Esophagus squamous epithelium (tissue), 4 donors: ENCODE data around the gene ILKAP.

Experiments
- CTCF ChIP-seq, 6 experiments: fragments of 450-650 bp in 4 of 6; fragments of 200-600 bp in 2 of 6; sonication (generic) in 2 of 6; IDR thresholded peaks; one replicate each; pipeline ENCODE4 v1.5.1; 2016 to 2019; ENCODE audit warnings: antibody characterized with exemption in 6 of 6, mild to moderate bottlenecking in 4 of 6, moderate library complexity in 4 of 6
- POLR2A ChIP-seq, 4 donors: fragments of 450-650 bp; IDR thresholded peaks; one replicate each; pipeline ENCODE4 v1.6.1; 2017; ENCODE audit warnings: antibody characterized with exemption in 4 of 4, mild to moderate bottlenecking in 4 of 4, moderate library complexity in 3 of 4

GRCh38 chr2:238152771-238153688 is 50.5 kb downstream of the ILKAP start:
- TF ChIP-seq CTCF (IDR thresholded peaks at IDR 0.05) (no peak), POLR2A (IDR thresholded peaks at IDR 0.05) (no peak)
